AG10803 (cell line): ENCODE measurements around the gene COG3.

ENCODE experiments used
- DNase-seq: peaks from one replicate; pipeline ENCODE4 v3.0.0; 2010; ENCODE audit warnings: low read depth
- H3K4me3 ChIP-seq: 2 replicates; pipeline ENCODE4 v1.5.1; 2011; ENCODE audit warnings: mild to moderate bottlenecking, low read length, control low read depth
- CTCF ChIP-seq: conservative IDR thresholded peaks from 2 replicates; pipeline ENCODE4 v1.5.1; 2011; ENCODE audit warnings: mild to moderate bottlenecking, low read length, control low read depth, inconsistent platforms

COG3 gene

GRCh38 chr13:45432737-45433380, 31.9 kb upstream of the COG3 start:
- H3K4me3 ChIP-seq: no peak overlapping the region
- TF ChIP-seq CTCF: no peak
- no peak for DNase-seq

DNA sequence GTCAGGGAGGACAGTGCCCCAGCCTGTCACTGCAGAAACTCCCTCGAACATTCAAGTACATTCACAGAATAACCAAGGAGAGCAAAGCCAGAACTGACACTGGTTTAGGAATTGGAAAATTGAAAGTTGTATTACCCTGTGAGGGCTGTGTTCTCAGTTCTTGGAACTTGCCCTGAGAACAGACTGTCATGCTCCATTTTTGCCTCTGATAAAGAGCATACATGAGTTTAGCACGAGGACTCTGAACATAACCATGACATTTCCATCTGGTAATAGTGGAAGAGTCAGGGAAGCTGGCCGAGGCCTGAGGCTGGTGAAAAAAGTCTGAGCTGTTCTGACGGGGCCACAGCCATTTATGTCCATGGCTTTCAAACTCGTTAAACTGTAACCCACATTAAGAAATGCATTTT, 31.4 kb upstream of the COG3 start:
- no peak for DNase-seq
- TF ChIP-seq CTCF: no peak

GRCh38 chr13:45434556-45435371, 30.0 kb upstream of the COG3 start:
- DNase-seq: no peak
- no peak for TF ChIP-seq CTCF
- H3K4me3 ChIP-seq: no peak overlapping the region

More for the DNA sequence above, 31.4 kb upstream of the COG3 start:
- H3K4me3 ChIP-seq: no peak overlapping the region

- DNase-seq: no peak
- no peak for TF ChIP-seq CTCF
- no peak overlapping the region for H3K4me3 ChIP-seq
Measured at GRCh38 chr13:45436332-45436731, 28.4 kb upstream of the COG3 start.

DNA sequence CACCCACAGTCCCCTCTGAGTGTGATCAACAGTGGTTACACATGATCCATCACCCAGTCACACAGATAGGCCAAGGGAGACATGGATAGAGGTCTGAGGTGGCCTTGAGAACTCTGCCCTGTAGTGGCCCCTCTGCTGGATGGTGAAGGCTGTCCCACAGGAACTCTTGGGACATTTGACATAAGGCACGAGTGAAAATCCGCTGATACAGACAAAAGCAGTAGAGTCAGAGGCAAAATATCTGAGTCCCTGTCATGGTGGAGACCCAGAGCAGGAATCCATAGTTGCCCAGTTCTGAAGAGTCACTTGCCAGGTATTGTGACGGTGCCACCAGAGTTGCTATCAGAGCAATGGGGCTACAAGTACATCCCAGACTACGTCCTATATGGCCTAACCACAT, 27.8 kb upstream of the COG3 start:
- no peak for TF ChIP-seq CTCF
- no peak for DNase-seq
- H3K4me3 ChIP-seq: no peak overlapping the region

DNA sequence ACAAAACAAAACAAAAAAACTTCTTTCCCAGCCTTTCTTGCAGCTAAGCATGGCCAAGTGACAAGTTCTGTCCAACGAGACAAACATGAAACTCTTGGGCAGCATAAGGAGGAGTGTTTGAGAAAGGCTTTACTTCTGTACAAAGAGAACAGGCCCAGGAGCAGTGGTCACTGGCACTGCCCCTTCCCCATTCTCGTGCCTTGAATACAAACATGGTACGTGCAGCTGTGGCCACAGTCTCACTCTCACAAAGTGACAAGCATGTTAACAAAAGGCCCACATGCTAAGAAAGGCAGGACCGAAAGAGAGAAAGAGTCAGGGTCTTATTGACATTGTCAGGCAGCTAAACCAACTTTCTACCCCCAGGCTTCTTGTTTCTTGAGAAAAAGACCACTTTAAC, 26.8 kb upstream of the COG3 start:
- no peak for DNase-seq
- H3K4me3 ChIP-seq: no peak overlapping the region
- TF ChIP-seq CTCF: no peak

DNA sequence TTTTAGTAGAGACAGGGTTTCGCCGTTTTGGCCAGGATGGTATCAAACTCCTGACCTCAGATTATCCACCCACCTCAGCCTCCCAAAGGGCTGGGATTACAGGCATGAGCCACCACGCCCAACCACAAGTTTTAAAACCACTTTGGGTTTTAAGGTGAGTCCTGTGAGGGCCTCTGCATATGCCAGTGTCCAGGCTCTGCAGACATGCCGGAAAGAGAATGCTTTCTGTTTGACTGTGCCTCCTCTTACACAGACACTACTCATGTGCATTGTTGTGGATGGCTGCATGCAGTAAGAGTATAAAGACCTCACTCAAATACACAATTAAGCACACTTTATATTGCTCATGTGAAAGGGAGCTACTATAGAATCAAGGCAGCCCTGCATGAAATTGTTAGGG, 25.7 kb upstream of the COG3 start:
- no peak overlapping the region for H3K4me3 ChIP-seq
- no peak for DNase-seq
- no peak for TF ChIP-seq CTCF
